Measurements from ENCODE around the gene MFN1.
"Not testable (repeated sequence)": the region's sequence is repeated elsewhere in the genome, so short reads cannot be mapped to it uniquely, and the experiment has no call there.

MFN1 gene

DNA sequence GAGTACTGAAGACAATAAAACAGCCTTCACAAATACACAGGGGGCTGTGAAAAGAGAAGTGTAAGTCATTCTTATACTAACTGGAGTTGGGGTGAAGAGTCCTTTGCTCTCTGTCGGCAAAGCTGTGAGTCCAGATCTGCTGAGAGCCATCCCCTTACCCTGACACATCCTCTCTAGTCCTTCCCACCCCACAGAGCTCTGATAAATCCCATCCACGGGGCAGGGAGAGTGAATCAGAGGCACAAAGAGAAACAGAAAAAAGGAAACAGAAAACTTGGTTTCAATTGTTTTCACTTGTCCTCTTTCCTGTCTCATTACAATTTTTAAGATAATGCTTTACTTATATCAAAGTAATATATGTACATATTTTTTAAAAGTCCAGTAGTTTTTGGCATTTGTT is 42.9 kb upstream of the MFN1 start:
- in situ Hi-C loops (cut with HindIII; ENCODE audit: low sequenced_read_pairs) = loop anchor here (25.0 kb wide), 1 partner anchor 192 kb away; no protein-coding TSS in a partner anchor
- no peak for TF ChIP-seq CTCF (IDR thresholded peaks at IDR 0.05; ENCODE audit: low read depth, low read length, missing control alignments)
- no peak overlapping the region for H3K4me3 ChIP-seq (ENCODE audit: low read depth, low read length)
- no peak for DNase-seq (ENCODE audit: low read depth)

DNA sequence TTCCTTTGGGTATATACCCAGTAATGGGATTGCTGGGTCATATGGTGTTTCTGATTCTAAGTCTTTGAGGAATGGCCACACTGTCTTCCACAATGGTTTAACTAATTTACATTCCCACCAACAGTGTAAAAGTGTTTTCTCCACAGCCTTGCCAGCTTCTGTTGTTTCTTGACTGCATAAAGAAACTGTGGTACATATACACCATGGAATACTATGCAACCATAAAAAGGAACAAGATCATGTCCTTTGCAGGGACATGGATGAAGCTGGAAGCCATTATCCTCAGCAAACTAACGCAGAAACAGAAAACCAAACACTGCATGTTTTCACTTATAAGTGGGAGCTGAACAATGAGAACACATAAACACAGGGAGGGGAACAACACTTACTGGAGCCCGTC is 40.1 kb upstream of the MFN1 start:
- DNase-seq (ENCODE audit: low read depth); H3K4me3 ChIP-seq (ENCODE audit: low read depth, low read length): not testable (repeated sequence)
- in situ Hi-C loops (cut with HindIII; ENCODE audit: low sequenced_read_pairs) = loop anchor here (25.0 kb wide), 1 partner anchor 195 kb away; no protein-coding TSS in a partner anchor

GRCh38 chr3:179308001-179308400 is 39.5 kb upstream of the MFN1 start:
- TF ChIP-seq CTCF (IDR thresholded peaks at IDR 0.05; ENCODE audit: low read depth, low read length, missing control alignments) = no peak
- no peak for DNase-seq (ENCODE audit: low read depth)
- no peak overlapping the region for H3K4me3 ChIP-seq (ENCODE audit: low read depth, low read length)
- in situ Hi-C loops (cut with HindIII; ENCODE audit: low sequenced_read_pairs) = loop anchor here (25.0 kb wide), 1 partner anchor 196 kb away; no protein-coding TSS in a partner anchor

DNA sequence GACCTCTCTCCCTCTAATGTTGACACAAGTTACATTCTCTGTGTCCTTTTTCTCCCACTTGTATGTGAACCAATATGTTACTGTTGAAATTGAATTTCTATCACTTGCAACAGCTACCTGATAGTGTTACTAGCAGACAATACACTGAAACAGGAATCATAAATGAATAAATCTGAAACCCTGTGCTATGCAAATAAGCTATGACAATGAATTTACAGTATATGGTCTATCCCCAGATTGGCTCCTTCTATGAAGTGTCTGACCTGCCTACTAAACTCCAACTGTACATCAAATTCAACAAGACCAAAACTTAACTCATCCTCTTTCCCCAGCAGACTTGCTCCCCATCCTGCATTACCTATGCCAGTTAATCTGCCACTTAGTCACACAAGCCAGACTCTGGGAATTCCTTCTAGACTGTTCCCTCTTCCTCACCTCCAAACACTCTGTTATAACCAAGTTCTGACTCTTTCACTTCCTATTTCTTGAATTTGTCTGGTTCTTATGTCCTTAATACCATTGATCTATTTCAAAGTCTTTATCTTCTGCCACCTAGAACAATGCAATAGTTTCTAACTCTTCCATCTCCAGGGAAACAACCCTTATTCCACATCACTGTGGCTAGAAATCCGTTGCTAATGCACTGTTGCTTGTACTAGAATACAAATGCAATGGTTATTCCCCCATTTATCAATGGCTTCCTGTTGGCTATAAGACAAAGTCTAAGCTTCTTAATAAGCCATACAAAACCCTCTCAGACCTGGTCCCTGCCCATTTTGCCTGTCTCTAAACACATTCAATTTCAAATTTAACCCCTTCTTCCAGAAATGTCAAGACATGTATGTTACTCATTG is 38.1 kb upstream of the MFN1 start:
- no peak for TF ChIP-seq CTCF (IDR thresholded peaks at IDR 0.05; ENCODE audit: low read depth, low read length, missing control alignments)
- no peak for DNase-seq (ENCODE audit: low read depth)
- in situ Hi-C loops (cut with HindIII; ENCODE audit: low sequenced_read_pairs) = loop anchor here (25.0 kb wide), 1 partner anchor 197 kb away; no protein-coding TSS in a partner anchor
- no peak overlapping the region for H3K4me3 ChIP-seq (ENCODE audit: low read depth, low read length)

DNA sequence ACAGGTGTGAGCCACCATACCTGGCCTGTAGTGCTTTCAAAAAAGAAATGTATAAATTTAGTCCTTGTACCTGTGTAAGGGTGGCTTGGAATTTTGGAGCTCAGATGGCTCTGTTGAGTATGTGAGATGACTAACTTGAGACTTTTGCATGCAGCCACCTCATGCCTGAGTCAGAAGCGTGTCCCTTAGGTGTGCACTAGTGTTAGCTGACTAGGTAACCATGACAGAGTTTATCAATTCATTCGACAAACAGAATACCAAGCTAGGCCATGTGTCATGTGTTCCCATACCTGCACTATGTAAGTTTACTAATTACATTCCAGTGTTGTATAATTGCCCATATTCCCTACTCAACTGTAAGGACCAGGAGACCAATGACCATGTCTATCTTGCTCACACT is 28.6 kb upstream of the MFN1 start:
- in situ Hi-C loops (cut with HindIII; ENCODE audit: low sequenced_read_pairs) = loop anchor here (25.0 kb wide), 1 partner anchor 207 kb away; no protein-coding TSS in a partner anchor
- no peak for DNase-seq (ENCODE audit: low read depth)
- no peak for TF ChIP-seq CTCF (IDR thresholded peaks at IDR 0.05; ENCODE audit: low read depth, low read length, missing control alignments)
- no peak overlapping the region for H3K4me3 ChIP-seq (ENCODE audit: low read depth, low read length)

GRCh38 chr3:179321668-179322285 is 25.7 kb upstream of the MFN1 start:
- peak overlapping the region; percentile 91 for H3K4me3 ChIP-seq (ENCODE audit: low read depth, low read length)
- in situ Hi-C loops (cut with HindIII; ENCODE audit: low sequenced_read_pairs) = loop anchor here (25.0 kb wide), 1 partner anchor 209 kb away; no protein-coding TSS in a partner anchor
- DNase-seq (ENCODE audit: low read depth) = peak; percentile 28
- TF ChIP-seq CTCF (IDR thresholded peaks at IDR 0.05; ENCODE audit: low read depth, low read length, missing control alignments) = peak; percentile 51

Data from astrocyte of the cerebellum (primary cell).